Nephron (organoid): ENCODE measurements around the gene ENPP3.

Source experiments
- H3K27ac Mint-ChIP-seq, 3 experiments: 2 replicates each; pipeline ENCODE4 v1.8.0; 2020; ENCODE audit warnings: mixed read lengths in 3 of 3, mild to moderate bottlenecking in 2 of 3, moderate library complexity in 1 of 3
- H3K27me3 Mint-ChIP-seq: 2 replicates; pipeline ENCODE4 v1.8.0; 2021; ENCODE audit warnings: low read depth, mild to moderate bottlenecking, moderate library complexity, mixed read lengths
- H3K36me3 Mint-ChIP-seq: 2 replicates; pipeline ENCODE4 v1.8.0; 2020; ENCODE audit warnings: low read depth, mixed read lengths
- H3K4me1 Mint-ChIP-seq: 2 replicates; pipeline ENCODE4 v1.8.0; 2020; ENCODE audit warnings: mixed read lengths
- H3K4me3 Mint-ChIP-seq, 3 experiments: 2 replicates each; pipeline ENCODE4 v1.8.0; 2020; ENCODE audit warnings: mild to moderate bottlenecking in 3 of 3, mixed read lengths in 3 of 3, moderate library complexity in 2 of 3
- H3K9me3 Mint-ChIP-seq: 2 replicates; pipeline ENCODE4 v1.8.0; 2020; ENCODE audit warnings: mixed read lengths
- CTCF ChIP-seq, 3 experiments: fragments of 200-600 bp; sonication (generic); IDR thresholded peaks; one replicate each; pipeline ENCODE4 v1.5.0; 2021; ENCODE audit warnings: antibody characterized with exemption in 3 of 3; ENCODE audit not compliant: unreplicated experiment in 3 of 3

The ENPP3 gene

DNA sequence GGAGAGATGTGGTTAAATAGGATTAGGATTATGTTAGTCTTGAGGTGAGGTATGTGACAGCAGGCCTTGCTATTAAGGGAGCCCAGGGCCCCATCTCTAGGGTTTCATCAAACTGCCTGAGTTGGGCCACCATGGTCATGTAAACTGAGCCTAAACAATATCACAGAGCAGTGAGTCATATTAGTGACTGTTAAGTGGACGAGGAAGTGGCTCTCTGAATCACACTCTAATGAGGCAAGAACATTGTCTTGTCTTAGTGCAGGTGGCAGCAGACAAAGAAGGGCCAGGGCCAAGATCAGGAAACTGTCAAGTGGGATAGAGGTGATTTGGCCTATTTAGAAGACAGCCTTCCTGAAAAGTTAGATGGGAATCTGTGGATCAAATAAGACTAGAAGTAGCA, 23.1 kb downstream of the ENPP3 start:
- no peaks in the 10 kb centered on the region for H3K9me3 Mint-ChIP-seq
- H3K4me1 Mint-ChIP-seq: no peaks in the 10 kb centered on the region
- no peaks in the 10 kb centered on the region for H3K27me3 Mint-ChIP-seq
- no peak for TF ChIP-seq CTCF (IDR thresholded peaks at IDR 0.05; ENCODE audit: unreplicated experiment in 3 of 3)
- no peak overlapping the region for H3K27ac Mint-ChIP-seq
- H3K4me3 Mint-ChIP-seq: no peak overlapping the region
- H3K36me3 Mint-ChIP-seq: no peaks in the 10 kb centered on the region

DNA sequence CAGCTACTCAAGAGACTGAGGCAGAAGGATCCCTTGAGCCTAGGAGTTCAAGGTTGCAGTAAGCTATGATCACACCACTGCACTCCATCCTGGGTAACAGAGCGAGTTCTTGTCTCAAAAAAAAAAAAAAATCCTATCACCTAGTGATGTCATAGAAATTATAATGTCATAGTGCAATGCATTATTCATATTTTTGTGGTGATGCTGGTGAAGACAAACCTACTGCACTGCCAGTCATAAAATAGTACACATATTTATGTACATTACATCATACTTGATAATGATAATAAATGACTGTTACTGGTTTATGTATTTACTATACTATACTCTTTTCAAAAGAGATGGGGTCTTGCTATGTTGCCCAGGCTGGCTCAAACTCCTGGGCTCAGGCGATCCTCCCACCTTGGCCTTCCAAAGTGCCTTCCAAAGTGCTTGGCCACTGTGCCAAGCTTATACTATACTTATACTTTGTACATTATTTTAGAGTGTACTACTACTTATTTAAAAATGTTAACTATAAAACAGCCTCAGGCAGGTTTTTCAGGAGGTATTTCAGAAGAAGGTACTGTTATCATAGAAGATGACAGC, 26.6 kb downstream of the ENPP3 start:
- Mint-ChIP-seq H3K27me3 (no peaks in the 10 kb centered on the region), H3K9me3 (no peaks in the 10 kb centered on the region), H3K36me3 (no peaks in the 10 kb centered on the region), H3K4me3 (no peak overlapping the region), H3K4me1 (no peaks in the 10 kb centered on the region), H3K27ac (no peak overlapping the region)
- no peak for TF ChIP-seq CTCF (IDR thresholded peaks at IDR 0.05; ENCODE audit: unreplicated experiment in 3 of 3)

GRCh38 chr6:131669891-131670290, 32.8 kb downstream of the ENPP3 start:
- no peaks in the 10 kb centered on the region for H3K9me3 Mint-ChIP-seq
- H3K27ac Mint-ChIP-seq: no peak overlapping the region
- no peak for TF ChIP-seq CTCF (IDR thresholded peaks at IDR 0.05; ENCODE audit: unreplicated experiment in 3 of 3)
- no peaks in the 10 kb centered on the region for H3K27me3 Mint-ChIP-seq
- no peaks in the 10 kb centered on the region for H3K36me3 Mint-ChIP-seq
- H3K4me1 Mint-ChIP-seq: no peaks in the 10 kb centered on the region
- H3K4me3 Mint-ChIP-seq: no peak overlapping the region

DNA sequence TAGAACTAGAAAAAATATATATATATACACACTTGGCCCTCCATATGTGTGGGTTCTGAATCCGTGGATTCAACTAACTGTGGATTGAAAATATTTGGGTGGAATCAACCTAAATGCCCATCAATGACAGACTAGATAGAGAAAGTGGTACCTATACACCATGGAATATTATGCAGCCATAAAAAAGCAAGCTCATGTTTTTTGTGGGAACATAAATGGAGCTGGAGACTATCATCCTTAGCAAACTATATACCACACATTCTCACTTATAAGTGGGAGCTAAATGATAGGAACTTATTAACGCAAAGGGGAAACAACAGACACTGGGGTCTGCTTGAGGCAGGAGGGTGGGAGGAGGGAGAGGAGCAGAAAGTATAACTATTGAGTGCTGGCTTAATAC, 36.1 kb downstream of the ENPP3 start:
- TF ChIP-seq CTCF (IDR thresholded peaks at IDR 0.05; ENCODE audit: unreplicated experiment in 3 of 3): no peak
- Mint-ChIP-seq H3K27ac (no peak overlapping the region), H3K27me3 (no peaks in the 10 kb centered on the region), H3K9me3 (no peaks in the 10 kb centered on the region), H3K4me1 (no peaks in the 10 kb centered on the region), H3K4me3 (no peak overlapping the region), H3K36me3 (no peaks in the 10 kb centered on the region)

- Mint-ChIP-seq H3K27me3 (no peaks in the 10 kb centered on the region), H3K9me3 (no peaks in the 10 kb centered on the region), H3K4me3 (no peak overlapping the region), H3K27ac (no peak overlapping the region), H3K4me1 (no peaks in the 10 kb centered on the region), H3K36me3 (no peaks in the 10 kb centered on the region)
- no peak for TF ChIP-seq CTCF (IDR thresholded peaks at IDR 0.05; ENCODE audit: unreplicated experiment in 3 of 3)
Measured at GRCh38 chr6:131678442-131678841, 41.3 kb downstream of the ENPP3 start.

GRCh38 chr6:131680868-131681267, 43.8 kb downstream of the ENPP3 start:
- H3K27me3 Mint-ChIP-seq: no peaks in the 10 kb centered on the region

More at GRCh38 chr6:131680868-131681267, 43.8 kb downstream of the ENPP3 start:
- no peaks in the 10 kb centered on the region for H3K9me3 Mint-ChIP-seq
- TF ChIP-seq CTCF (IDR thresholded peaks at IDR 0.05; ENCODE audit: unreplicated experiment in 3 of 3): no peak
- no peak overlapping the region for H3K27ac Mint-ChIP-seq
- H3K4me1 Mint-ChIP-seq: no peaks in the 10 kb centered on the region
- no peaks in the 10 kb centered on the region for H3K36me3 Mint-ChIP-seq
- no peak overlapping the region for H3K4me3 Mint-ChIP-seq
